Stomach (tissue), 9 donors: ENCODE data around the gene NUDT11. TPM values are rescaled to one million over a fixed set of nuclear protein-coding genes. Genes with fewer than 3 reads are reported as not detected.
A peak's percentile ranks its signal among the peaks of the same experiment; 100 is the strongest.
"Not testable (repeated sequence)": the region's sequence is repeated elsewhere in the genome, so short reads cannot be mapped to it uniquely, and the experiment has no call there.

ENCODE experiments used
- DNase-seq, 2 donors: peaks; one replicate each; pipeline versions ENCODE4 v3.0.0 to v3.0.0-alpha.2; 2013 to 2019
- H3K27ac ChIP-seq, 5 donors: fragments of 200-600 bp in 4 of 5; sonication (generic) in 4 of 5; one replicate each; pipeline ENCODE4 v1.5.1; 2013 to 2019; ENCODE audit warnings: mild to moderate bottlenecking in 1 of 5, moderate library complexity in 1 of 5
- H3K27me3 ChIP-seq, 3 donors: fragments of 200-600 bp; sonication (generic); one replicate each; pipeline ENCODE4 v1.5.1; 2017 to 2019; ENCODE audit warnings: mixed run types in 1 of 3
- H3K36me3 ChIP-seq, 4 donors: fragments of 200-600 bp; sonication (generic); 1 replicate in 3 of 4; 2 replicates in 1 of 4; pipeline ENCODE4 v1.5.1; 2016 to 2019
- H3K4me1 ChIP-seq, 4 donors: fragments of 200-600 bp; sonication (generic); one replicate each; pipeline ENCODE4 v1.5.1; 2016 to 2019
- H3K4me3 ChIP-seq, 4 donors: fragments of 200-600 bp; sonication (generic) in 3 of 4; one replicate each; pipeline ENCODE4 v1.5.1; 2016 to 2019; ENCODE audit warnings: mild to moderate bottlenecking in 1 of 4
- H3K9me3 ChIP-seq, 4 donors: fragments of 200-600 bp; sonication (generic); one replicate each; pipeline ENCODE4 v1.5.1; 2016 to 2019
- CTCF ChIP-seq, 7 experiments: fragments of 450-650 bp in 4 of 7; fragments of 200-600 bp in 3 of 7; sonication (generic) in 3 of 7; IDR thresholded peaks; one replicate each; pipeline ENCODE4 v1.5.1; 2016 to 2019; ENCODE audit warnings: antibody characterized with exemption in 7 of 7, control low read depth in 2 of 7, mild to moderate bottlenecking in 1 of 7
- EP300 ChIP-seq: sonication (generic); formaldehyde crosslinking; IDR thresholded peaks from one replicate; pipeline ENCODE4 v1.6.1; 2017; ENCODE audit warnings: antibody characterized with exemption
- POLR2A ChIP-seq, 4 donors: fragments of 450-650 bp; IDR thresholded peaks; one replicate each; pipeline ENCODE4 v1.6.1; 2016; ENCODE audit warnings: antibody characterized with exemption in 4 of 4, control low read depth in 2 of 4, mild to moderate bottlenecking in 1 of 4, moderate library complexity in 1 of 4
- POLR2AphosphoS5 ChIP-seq, 3 donors: sonication (generic); formaldehyde crosslinking; IDR thresholded peaks; one replicate each; pipeline ENCODE4 v1.6.1; 2016; ENCODE audit warnings: antibody characterized with exemption in 3 of 3
- WGBS, 5 donors: extraction: QIAGEN DNeasy Blood & Tissue Kit in 3 of 5; methylation state at CpG; one replicate each; pipeline versions ENCODE4 v1.1.5 to v1.1.7; 2013 to 2018; 5-methylcytosine and 5-hydroxymethylcytosine counted together
- intact Hi-C: fragments of 100-400 bp; cut with DNase I; formaldehyde crosslinking; loops from one replicate; pipeline ENCODE4 v1.15.1; 2023; ENCODE audit warnings: low total_unique reads
- polyA plus RNA-seq, 3 donors: library from polyadenylated mRNA; stranded (reverse); fragments of 200-250 nt; gene quantifications; one replicate each; pipeline ENCODE4 v1.2.3, GENCODE V29; 2013
- total RNA-seq, 5 donors: library from RNA; depleted of rRNA; stranded (reverse); fragments of >200 nt; gene quantifications; one replicate each; pipeline versions ENCODE4 v1.1.0 to v1.2.3, GENCODE V29; 2014 to 2016
- donor health status: healthy with polysubstance abuse.
- donor health status: Bipolar disorder and iron deficiency.
- donor health status: healthy.

Gene NUDT11
- total and polyA plus RNA-seq, 8 donors, result 0.45 to 7.2 (median 1.1) TPM; not detected in 3

GRCh38 chrX:51494409-51494808, 2.0 kb downstream of the NUDT11 start:
- H3K9me3 ChIP-seq, result peaks cover 0 to 5% (median 0%) of the 10 kb centered on the region in 4 donors
- no peaks in the 10 kb centered on the region for H3K36me3 ChIP-seq
- TF ChIP-seq CTCF (IDR thresholded peaks at IDR 0.05) (no peak), EP300 (no peak), POLR2AphosphoS5 (IDR thresholded peaks at IDR 0.05) (no peak), POLR2A (IDR thresholded peaks at IDR 0.05) (no peak)
- intact Hi-C loops, result no loop called here
- no peak overlapping the region for H3K4me3 ChIP-seq
- 31 to 48% (median 43%) methylated on average over 4 of the region's 4 CpGs for WGBS, 5 donors
- peaks cover 0 to 9% (median 3%) of the 10 kb centered on the region in 4 donors for H3K4me1 ChIP-seq
- H3K27ac ChIP-seq, result no peak overlapping the region
- peaks cover 0 to 28% (median 20%) of the 10 kb centered on the region in 3 donors for H3K27me3 ChIP-seq
- DNase-seq, result peak in 1 of 2 donors; percentile 2

GRCh38 chrX:51487960-51488267, 8.5 kb downstream of the NUDT11 start:
- TF ChIP-seq CTCF (IDR thresholded peaks at IDR 0.05) (no peak), POLR2AphosphoS5 (IDR thresholded peaks at IDR 0.05) (no peak), POLR2A (IDR thresholded peaks at IDR 0.05) (no peak), EP300 (no peak)
- Histone ChIP-seq H3K9me3 (no peaks in the 10 kb centered on the region), H3K27ac (no peak overlapping the region), H3K4me1 (no peaks in the 10 kb centered on the region), H3K4me3 (no peak overlapping the region), H3K27me3 (peaks cover 0 to 13% (median 0%) of the 10 kb centered on the region in 3 donors), H3K36me3 (no peaks in the 10 kb centered on the region)
- 65 to 86% (median 79%) methylated on average over 2 of the region's 2 CpGs; no CpG with 5 or more reads in 1 of the 5 donors for WGBS, 5 donors
- intact Hi-C loops, result no loop called here
- no peak for DNase-seq

GRCh38 chrX:51484616-51485015, 11.8 kb downstream of the NUDT11 start:
- Histone ChIP-seq H3K4me3 (no peak overlapping the region), H3K9me3 (peaks cover 0 to under 1% (median 0%) of the 10 kb centered on the region in 4 donors), H3K27ac (no peak overlapping the region), H3K36me3 (no peaks in the 10 kb centered on the region), H3K27me3 (peaks cover 0 to 9% (median 0%) of the 10 kb centered on the region in 3 donors), H3K4me1 (no peaks in the 10 kb centered on the region)
- intact Hi-C loops, result no loop called here
- DNase-seq, result no peak
- WGBS, 5 donors, result 46 to 78% (median 64%) methylated on average over 4 to 6 of the region's 6 CpGs
- no peak for TF ChIP-seq POLR2A (IDR thresholded peaks at IDR 0.05)
- TF ChIP-seq POLR2AphosphoS5 (IDR thresholded peaks at IDR 0.05), result no peak

- H3K9me3 ChIP-seq, H3K27ac ChIP-seq, H3K27me3 ChIP-seq, DNase-seq, H3K4me1 ChIP-seq, H3K36me3 ChIP-seq, H3K4me3 ChIP-seq, intact Hi-C loops: not testable (repeated sequence)
- WGBS, 5 donors, result 82 to 95% (median 83%) methylated on average over 5 of the region's 5 CpGs
These were observed 14.0 kb downstream of the NUDT11 start for GRCh38 chrX:51482411-51482810.

GRCh38 chrX:51476930-51477329, 19.5 kb downstream of the NUDT11 start:
- no peak overlapping the region for H3K4me3 ChIP-seq

More at GRCh38 chrX:51476930-51477329, 19.5 kb downstream of the NUDT11 start:
- no peak for TF ChIP-seq POLR2A (IDR thresholded peaks at IDR 0.05)
- no peak for TF ChIP-seq EP300
- TF ChIP-seq CTCF (IDR thresholded peaks at IDR 0.05), result no peak
- peaks cover 0 to 7% (median 3%) of the 10 kb centered on the region in 4 donors for H3K9me3 ChIP-seq
- no peaks in the 10 kb centered on the region for H3K36me3 ChIP-seq
- DNase-seq, result no peak
- H3K27me3 ChIP-seq, result no peaks in the 10 kb centered on the region
- H3K27ac ChIP-seq, result no peak overlapping the region
- H3K4me1 ChIP-seq, result no peaks in the 10 kb centered on the region
- WGBS, 5 donors, result 21 to 78% (median 38%) methylated on average over 1 of the region's 1 CpG
- intact Hi-C loops, result no loop called here
